HCT116 (cell line): Measurements from ENCODE around the gene GNAS-AS1. TPM values are rescaled to one million over a fixed set of nuclear protein-coding genes. Genes with fewer than 3 reads are reported as not detected.

Experiments
- ATAC-seq: fragments of 200-7000 bp; cut with Tn5 transposase; 2 replicates; pipeline ENCODE4 v1.9.1; 2020; ENCODE audit warnings: mild to moderate bottlenecking, moderate library complexity
- BruUV-seq: library from RNA; stranded (reverse); fragments of 400-500 nt; replicated peaks from 2 replicates; lab custom pipeline; 2021; lab: Mats Ljungman, UMichigan
- CTCF ChIA-PET: fragments of 300-600 bp; sonication (Branson Sonifier 250); formaldehyde crosslinking; loops from one replicate; lab custom pipeline; 2021; ENCODE audit warnings: antibody characterized with exemption; lab: Charles Lee
- POLR2A ChIA-PET: fragments of 300-600, 350-600 bp; sonication (Branson Sonifier 250); formaldehyde crosslinking; loops from one replicate; lab custom pipeline; 2021; ENCODE audit warnings: antibody characterized with exemption; lab: Charles Lee
- RAD21 ChIA-PET, 2 experiments: fragments of 300-600 bp; sonication (Branson Sonifier 250); formaldehyde crosslinking; loops; one replicate each; lab custom pipeline; 2023; ENCODE audit warnings: low total read pairs in 2 of 2; ENCODE audit not compliant: uncharacterized antibody in 2 of 2, unreplicated experiment in 2 of 2, low non-redundant PET in 1 of 2; lab: Charles Lee
- DNase-seq: peaks from one replicate; pipeline ENCODE4 v3.0.0-alpha.2; 2010; ENCODE audit warnings: low read depth, low spot score
- H2AFZ ChIP-seq: fragments of 200-600 bp; shearing (Covaris generic), sonication (generic); 2 replicates; pipeline ENCODE4 v1.6.1; 2017; ENCODE audit warnings: low read depth, mixed run types, mixed read lengths, antibody characterized with exemption, low read length; ENCODE audit not compliant: poor library complexity, severe bottlenecking
- H3K27ac ChIP-seq: 2 replicates; pipeline ENCODE4 v1.5.1; 2012; ENCODE audit warnings: low read depth, low read length
- H3K27me3 ChIP-seq: fragments of 200-600 bp; sonication (generic); 2 replicates; pipeline ENCODE4 v1.6.1; 2016; ENCODE audit warnings: mixed run types, low read length, mixed read lengths; ENCODE audit not compliant: insufficient read depth
- H3K36me3 ChIP-seq, 2 experiments: fragments of 200-500 bp in 1 of 2; fragments of 200-600 bp in 1 of 2; sonication (Bioruptor generic) in 1 of 2; sonication (generic) in 1 of 2; 2 replicates each; pipeline versions ENCODE4 v1.5.1 to v1.6.1; 2014 to 2016; ENCODE audit warnings: low read length in 2 of 2, inconsistent platforms in 1 of 2, mixed read lengths in 1 of 2, mixed run types in 1 of 2; ENCODE audit not compliant: insufficient read depth in 2 of 2, control insufficient read depth in 1 of 2
- H3K4me1 ChIP-seq, 2 experiments: fragments of 200-600 bp in 1 of 2; sonication (generic) in 1 of 2; 2 replicates each; pipeline versions ENCODE4 v1.5.1 to v1.6.1; 2012 to 2017; ENCODE audit warnings: low read length in 2 of 2, inconsistent platforms in 1 of 2, mild to moderate bottlenecking in 1 of 2, mixed read lengths in 1 of 2, mixed run types in 1 of 2, moderate library complexity in 1 of 2; ENCODE audit not compliant: insufficient read depth in 2 of 2, control insufficient read depth in 1 of 2
- H3K4me2 ChIP-seq: fragments of 200-600 bp; sonication (generic); 2 replicates; pipeline ENCODE4 v1.6.1; 2017; ENCODE audit warnings: mixed run types, low read length, mixed read lengths
- H3K4me3 ChIP-seq, 2 experiments: fragments of 200-600 bp in 1 of 2; sonication (generic) in 1 of 2; replicated peaks in 1 of 2; 2 replicates each; pipeline ENCODE4 v1.5.1; 2011 to 2016; ENCODE audit warnings: low read length in 2 of 2, control low read depth in 1 of 2, low read depth in 1 of 2, mild to moderate bottlenecking in 1 of 2, mixed read lengths in 1 of 2, mixed run types in 1 of 2
- H3K79me2 ChIP-seq: fragments of 200-600 bp; sonication (generic); 2 replicates; pipeline ENCODE4 v1.6.1; 2017; ENCODE audit warnings: mild to moderate bottlenecking, mixed run types, low read length, moderate library complexity, mixed read lengths; ENCODE audit not compliant: insufficient read depth
- H3K9ac ChIP-seq: fragments of 200-600 bp; sonication (generic); 2 replicates; pipeline ENCODE4 v1.6.1; 2016; ENCODE audit warnings: low read length, mixed read lengths
- H3K9me2 ChIP-seq: fragments of 200-600 bp; sonication (generic), shearing (Covaris generic); 2 replicates; pipeline ENCODE4 v1.6.1; 2017; ENCODE audit warnings: mixed run types, mild to moderate bottlenecking, moderate library complexity; ENCODE audit not compliant: insufficient read depth
- H3K9me3 ChIP-seq, 2 experiments: fragments of 200-500 bp in 1 of 2; fragments of 200-600 bp in 1 of 2; sonication (Bioruptor generic) in 1 of 2; sonication (generic) in 1 of 2; 2 replicates each; pipeline ENCODE4 v1.6.1; 2014 to 2017; ENCODE audit warnings: low read length in 2 of 2, mixed read lengths in 2 of 2, inconsistent platforms in 1 of 2, low read depth in 1 of 2, mild to moderate bottlenecking in 1 of 2, mixed run types in 1 of 2, moderate library complexity in 1 of 2; ENCODE audit not compliant: control insufficient read depth in 1 of 2, insufficient read depth in 1 of 2
- H4K20me1 ChIP-seq: fragments of 200-600 bp; sonication (generic), shearing (Covaris generic); 2 replicates; pipeline ENCODE4 v1.6.1; 2017; ENCODE audit warnings: mixed run types, mild to moderate bottlenecking, moderate library complexity; ENCODE audit not compliant: insufficient read depth
- CBX3 ChIP-seq: IDR thresholded peaks from 2 replicates; pipeline ENCODE4 v1.6.1; 2012; ENCODE audit warnings: low read depth
- CEBPB ChIP-seq: IDR thresholded peaks from 2 replicates; pipeline ENCODE4 v1.6.1; 2012; ENCODE audit warnings: low read depth
- EZH2 ChIP-seq: fragments of 200-600 bp; sonication (generic); IDR thresholded peaks from 2 replicates; pipeline ENCODE4 v1.6.1; 2017; ENCODE audit warnings: antibody characterized with exemption, mixed run types
- FOSL1 ChIP-seq: IDR thresholded peaks from 2 replicates; pipeline ENCODE4 v1.6.1; 2012; ENCODE audit warnings: low read depth
- JUND ChIP-seq: IDR thresholded peaks from 2 replicates; pipeline ENCODE4 v1.6.1; 2012
- POLR2A ChIP-seq: IDR thresholded peaks from 2 replicates; pipeline ENCODE4 v1.7.0; 2011; ENCODE audit warnings: borderline replicate concordance; ENCODE audit not compliant: insufficient read depth, insufficient read length; ENCODE audit errors: extremely low read depth
- POLR2AphosphoS5 ChIP-seq: IDR thresholded peaks from 2 replicates; pipeline ENCODE4 v1.6.1; 2011; ENCODE audit warnings: mild to moderate bottlenecking, low read depth, low read length, moderate library complexity
- RAD21 ChIP-seq: IDR thresholded peaks from 2 replicates; pipeline ENCODE4 v1.6.1; 2012; ENCODE audit warnings: low read depth, mild to moderate bottlenecking
- SIN3A ChIP-seq: IDR thresholded peaks from 2 replicates; pipeline ENCODE4 v1.6.1; 2012; ENCODE audit warnings: low read depth
- SRF ChIP-seq: IDR thresholded peaks from 2 replicates; pipeline ENCODE4 v1.6.1; 2012; ENCODE audit warnings: low read depth
- TCF7L2 ChIP-seq: IDR thresholded peaks from 2 replicates; pipeline ENCODE4 v1.7.0; 2011; ENCODE audit warnings: borderline replicate concordance, inconsistent platforms; ENCODE audit not compliant: insufficient read depth, insufficient read length; ENCODE audit errors: extremely low read depth
- ZFX ChIP-seq: fragments of 450-650 bp; IDR thresholded peaks from 2 replicates; pipeline ENCODE4 v1.6.1; 2017
- intact Hi-C: fragments of 100-400 bp; cut with micrococcal nuclease; formaldehyde crosslinking; loops from 2 replicates; pipeline ENCODE4 v1.10.0; 2022
- total RNA-seq: library from RNA; stranded (reverse); gene quantifications from one replicate; pipeline ENCODE4 v1.2.1, GENCODE V29; 2021; ENCODE audit not compliant: unreplicated experiment
- TF ChIP-seq, protein P1 (sequence below): IDR thresholded peaks from 2 replicates; pipeline ENCODE4 v1.6.1; 2011; ENCODE audit warnings: mild to moderate bottlenecking, low read length, moderate library complexity; ENCODE audit not compliant: insufficient replicate concordance; ENCODE audit errors: extremely low read depth
- TF ChIP-seq, protein P2 (sequence below): IDR thresholded peaks from 2 replicates; pipeline ENCODE4 v1.6.1; 2012

The GNAS-AS1 gene
- total RNA-seq, 1 experiment from 2014 or later: not detected

DNA sequence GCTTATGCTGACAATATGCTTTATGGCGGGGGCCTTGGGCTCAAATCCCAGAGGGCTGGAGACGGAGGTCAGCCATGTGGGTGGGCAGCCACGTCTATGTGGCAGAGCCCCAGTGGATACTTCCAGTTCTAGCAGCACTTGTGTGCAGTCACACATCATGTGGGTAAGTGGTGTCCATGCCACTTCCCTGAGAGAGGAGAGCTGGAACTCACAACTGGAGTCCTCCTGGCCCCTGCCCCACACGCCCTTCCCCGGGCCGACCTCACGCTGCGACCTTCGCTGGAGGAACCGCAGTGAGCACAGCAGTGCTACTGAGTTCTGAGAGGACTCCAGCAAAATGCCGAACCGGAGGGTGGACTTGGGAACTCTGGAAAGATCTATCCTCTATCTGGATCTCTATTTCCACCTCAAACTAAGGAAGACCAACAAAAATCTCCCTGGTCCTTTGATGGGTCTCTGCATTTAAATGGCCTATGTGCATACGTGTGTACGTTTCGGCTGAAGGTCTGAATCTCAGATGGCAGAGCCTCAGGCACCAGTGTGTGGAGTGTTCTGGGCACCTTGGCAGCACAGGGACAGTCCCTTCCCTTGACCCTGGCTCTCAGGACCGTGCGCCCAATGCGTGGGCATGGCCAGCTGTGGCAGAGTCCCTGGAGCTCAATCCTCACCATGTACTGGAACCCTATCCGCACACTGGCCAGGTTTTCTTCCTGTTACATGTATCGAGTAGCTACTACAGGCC lies 55.4 kb downstream of the GNAS-AS1 start:
- Histone ChIP-seq H3K9ac (no peak overlapping the region), H3K27me3 (peaks cover 23% of the 10 kb centered on the region), H3K4me2 (no peak overlapping the region), H2AFZ (no peak overlapping the region), H3K4me3 (no peak overlapping the region), H3K4me1 (no peaks in the 10 kb centered on the region), H3K9me3 (no peaks in the 10 kb centered on the region), H3K27ac (no peak overlapping the region), H3K9me2 (no peaks in the 10 kb centered on the region), H3K36me3 (no peaks in the 10 kb centered on the region), H3K79me2 (no peaks in the 10 kb centered on the region), H4K20me1 (no peaks in the 10 kb centered on the region)
- POLR2A ChIA-PET: no interaction called here
- TF ChIP-seq POLR2AphosphoS5: no peak
- no peak for TF ChIP-seq RAD21
- TF ChIP-seq EZH2: no peak
- no peak for TF ChIP-seq SIN3A
- no peak for TF ChIP-seq POLR2A
- no peak for TF ChIP-seq CBX3
- TF ChIP-seq FOSL1: no peak
- no peak for TF ChIP-seq TCF7L2
- TF ChIP-seq ZFX: no peak
- TF ChIP-seq, protein P1, sequence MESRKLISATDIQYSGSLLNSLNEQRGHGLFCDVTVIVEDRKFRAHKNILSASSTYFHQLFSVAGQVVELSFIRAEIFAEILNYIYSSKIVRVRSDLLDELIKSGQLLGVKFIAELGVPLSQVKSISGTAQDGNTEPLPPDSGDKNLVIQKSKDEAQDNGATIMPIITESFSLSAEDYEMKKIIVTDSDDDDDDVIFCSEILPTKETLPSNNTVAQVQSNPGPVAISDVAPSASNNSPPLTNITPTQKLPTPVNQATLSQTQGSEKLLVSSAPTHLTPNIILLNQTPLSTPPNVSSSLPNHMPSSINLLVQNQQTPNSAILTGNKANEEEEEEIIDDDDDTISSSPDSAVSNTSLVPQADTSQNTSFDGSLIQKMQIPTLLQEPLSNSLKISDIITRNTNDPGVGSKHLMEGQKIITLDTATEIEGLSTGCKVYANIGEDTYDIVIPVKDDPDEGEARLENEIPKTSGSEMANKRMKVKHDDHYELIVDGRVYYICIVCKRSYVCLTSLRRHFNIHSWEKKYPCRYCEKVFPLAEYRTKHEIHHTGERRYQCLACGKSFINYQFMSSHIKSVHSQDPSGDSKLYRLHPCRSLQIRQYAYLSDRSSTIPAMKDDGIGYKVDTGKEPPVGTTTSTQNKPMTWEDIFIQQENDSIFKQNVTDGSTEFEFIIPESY: no peak
- no peak for TF ChIP-seq SRF
- no peak for TF ChIP-seq CEBPB
- TF ChIP-seq JUND: no peak
- TF ChIP-seq, protein P2, sequence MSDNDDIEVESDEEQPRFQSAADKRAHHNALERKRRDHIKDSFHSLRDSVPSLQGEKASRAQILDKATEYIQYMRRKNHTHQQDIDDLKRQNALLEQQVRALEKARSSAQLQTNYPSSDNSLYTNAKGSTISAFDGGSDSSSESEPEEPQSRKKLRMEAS: no peak
- CTCF ChIA-PET: no interaction called here
- DNase-seq: no peak
- no TSS peak for BruUV-seq
- RAD21 ChIA-PET: no interaction called here
- no peak for ATAC-seq
- intact Hi-C loops: no loop called here
